ENCODE measurements around the gene ERGIC3. TPM values are rescaled to one million over a fixed set of nuclear protein-coding genes. Genes with fewer than 3 reads are reported as not detected.

ERGIC3 gene
- total RNA-seq, 4 donors from 2014 or later: 129 to 200 (median 163) TPM

- TF ChIP-seq CTCF (IDR thresholded peaks at IDR 0.05): no peak
- TF ChIP-seq POLR2A (IDR thresholded peaks at IDR 0.05): no peak
- no peak for TF ChIP-seq POLR2AphosphoS5 (IDR thresholded peaks at IDR 0.05)
- no peak for TF ChIP-seq EP300 (IDR thresholded peaks at IDR 0.05)
- Histone ChIP-seq H3K4me3 (no peak overlapping the region), H3K9me3 (peaks cover 0 to 14% (median 0%) of the 10 kb centered on the region in 3 donors), H3K4me1 (no peaks in the 10 kb centered on the region), H3K27ac (no peak overlapping the region), H3K36me3 (no peaks in the 10 kb centered on the region), H3K27me3 (no peaks in the 10 kb centered on the region)
- ATAC-seq: no peak
- WGBS, 2 donors (ENCODE audit: low coverage in 1 of 2): 92 to 100% methylated on average over 1 to 5 of the region's 7 CpGs
Observed at GRCh38 chr20:35582131-35582530, 40.3 kb downstream of the ERGIC3 start.

- Histone ChIP-seq H3K4me3 (no peak overlapping the region), H3K27ac (no peak overlapping the region), H3K4me1 (no peaks in the 10 kb centered on the region), H3K27me3 (no peaks in the 10 kb centered on the region), H3K9me3 (peaks cover 0 to 14% (median 0%) of the 10 kb centered on the region in 3 donors), H3K36me3 (no peaks in the 10 kb centered on the region)
- TF ChIP-seq POLR2AphosphoS5 (IDR thresholded peaks at IDR 0.05): no peak
- TF ChIP-seq POLR2A (IDR thresholded peaks at IDR 0.05): no peak
- no peak for TF ChIP-seq EP300 (IDR thresholded peaks at IDR 0.05)
- TF ChIP-seq CTCF (IDR thresholded peaks at IDR 0.05): no peak
- ATAC-seq: no peak
- 100% methylated on average over 1 of the region's 12 CpGs; no CpG with 5 or more reads in 1 of the 2 donors for WGBS, 2 donors (ENCODE audit: low coverage in 1 of 2)
Observed at GRCh38 chr20:35582741-35583404, 41.0 kb downstream of the ERGIC3 start.

- Histone ChIP-seq H3K4me1 (no peaks in the 10 kb centered on the region), H3K9me3 (peaks cover 0 to 14% (median 0%) of the 10 kb centered on the region in 3 donors), H3K36me3 (no peaks in the 10 kb centered on the region), H3K27me3 (no peaks in the 10 kb centered on the region), H3K27ac (no peak overlapping the region), H3K4me3 (no peak overlapping the region)
- 86 to 90% methylated on average over 1 to 7 of the region's 18 CpGs for WGBS, 2 donors (ENCODE audit: low coverage in 1 of 2)
- ATAC-seq: no peak
- TF ChIP-seq CTCF (IDR thresholded peaks at IDR 0.05): no peak
- no peak for TF ChIP-seq POLR2AphosphoS5 (IDR thresholded peaks at IDR 0.05)
- TF ChIP-seq POLR2A (IDR thresholded peaks at IDR 0.05): no peak
- TF ChIP-seq EP300 (IDR thresholded peaks at IDR 0.05): no peak
Observed at GRCh38 chr20:35583636-35584560, 42.0 kb downstream of the ERGIC3 start.

GRCh38 chr20:35586751-35587425, 45.0 kb downstream of the ERGIC3 start:
- no peak overlapping the region for H3K27ac ChIP-seq
- H3K27me3 ChIP-seq: no peaks in the 10 kb centered on the region
- TF ChIP-seq EP300 (IDR thresholded peaks at IDR 0.05): no peak
- TF ChIP-seq POLR2AphosphoS5 (IDR thresholded peaks at IDR 0.05): no peak
- TF ChIP-seq POLR2A (IDR thresholded peaks at IDR 0.05): no peak
- TF ChIP-seq CTCF (IDR thresholded peaks at IDR 0.05): no peak
- no peaks in the 10 kb centered on the region for H3K36me3 ChIP-seq
- H3K4me3 ChIP-seq: no peak overlapping the region
- no peaks in the 10 kb centered on the region for H3K4me1 ChIP-seq
- H3K9me3 ChIP-seq: peaks cover 0 to 7% (median 0%) of the 10 kb centered on the region in 3 donors
- ATAC-seq: no peak
- WGBS, 2 donors (ENCODE audit: low coverage in 1 of 2): 80 to 100% methylated on average over 1 to 2 of the region's 6 CpGs

Data from gastroesophageal sphincter (tissue), 4 donors.